Activated CD4-positive, alpha-beta T cell treated with anti-CD3 and anti-CD28 coated beads, Interleukin-2, amount 50 U/mL, for 24 hours (primary cell): ENCODE data around the gene RAB18.
"Not testable (repeated sequence)": the region's sequence is repeated elsewhere in the genome, so short reads cannot be mapped to it uniquely, and the experiment has no call there.

ENCODE experiments used
- DNase-seq, 2 donors: peaks; one replicate each; pipeline ENCODE4 v3.0.0-alpha.2; 2020; ENCODE audit warnings: low read depth in 1 of 2, low spot score in 1 of 2

RAB18 gene

DNA sequence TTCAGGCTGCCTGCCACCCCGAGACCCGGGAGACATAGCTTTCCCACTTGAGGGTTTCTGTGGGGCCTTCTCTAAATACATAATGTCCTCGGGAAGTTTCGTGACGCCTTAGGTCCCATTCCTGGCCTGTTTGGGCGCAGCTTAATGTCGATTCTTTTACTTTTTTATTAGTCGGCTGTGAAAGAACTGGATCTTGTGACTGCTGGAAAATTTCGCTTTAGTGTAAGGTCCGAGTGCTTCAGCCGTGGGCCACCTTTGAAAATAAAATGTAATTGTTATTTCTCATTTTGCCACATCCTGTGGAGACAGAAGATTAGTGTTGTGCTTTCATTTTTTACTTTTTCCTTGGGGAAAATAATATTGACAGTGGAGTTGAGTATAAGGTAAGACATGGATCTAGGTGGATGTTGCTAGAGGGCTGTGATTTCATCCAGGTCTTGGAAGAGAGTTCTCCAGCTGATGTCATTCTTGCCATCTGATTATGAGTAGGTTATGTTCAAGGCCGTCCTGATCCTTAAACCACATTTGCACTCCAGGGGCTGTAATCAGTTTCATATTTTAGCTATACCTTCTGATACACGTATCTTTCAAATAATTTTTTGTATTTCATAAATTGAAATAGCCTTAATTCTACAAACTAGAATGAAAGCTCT is 830 bp downstream of the RAB18 start:
- no peak for DNase-seq

DNA sequence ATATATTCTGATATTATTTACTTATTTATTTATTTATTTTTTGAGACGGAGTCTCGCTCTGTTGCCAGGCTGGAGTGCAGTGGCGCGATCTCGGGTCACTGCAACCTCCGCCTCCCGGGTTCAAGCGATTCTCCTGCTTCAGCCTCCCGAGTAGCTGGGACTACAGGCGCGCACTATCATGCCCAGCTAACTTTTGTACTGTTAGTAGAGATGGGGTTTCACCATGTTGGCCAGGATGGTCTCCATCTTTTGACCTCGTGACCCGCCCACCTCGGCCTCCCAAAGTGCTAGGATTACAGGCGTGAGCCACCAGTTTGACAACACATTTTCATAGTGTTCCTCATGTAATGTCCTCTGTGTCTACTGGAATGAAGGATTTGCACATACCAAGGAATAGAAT is 1.4 kb downstream of the RAB18 start:
- DNase-seq: not testable (repeated sequence)

DNA sequence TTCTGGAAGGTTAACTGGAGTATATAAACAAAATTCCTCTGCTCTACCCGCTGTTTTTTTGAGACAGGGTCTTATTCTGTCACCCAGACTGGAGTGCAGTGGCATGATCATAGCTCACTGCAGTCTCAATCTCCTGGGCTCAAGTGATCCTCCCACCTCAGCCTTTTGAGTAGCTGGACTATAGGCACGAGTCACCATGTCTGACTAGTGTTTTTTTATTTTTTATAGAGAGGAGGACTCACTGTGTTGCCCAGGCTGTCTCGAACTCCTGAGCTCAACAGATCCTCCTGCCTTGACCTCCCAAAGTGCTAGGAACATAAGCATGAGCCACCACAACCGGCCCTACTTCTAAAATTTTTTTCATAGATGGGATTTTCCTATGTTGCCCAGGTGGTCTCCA is 2.2 kb downstream of the RAB18 start:
- no peak for DNase-seq

DNA sequence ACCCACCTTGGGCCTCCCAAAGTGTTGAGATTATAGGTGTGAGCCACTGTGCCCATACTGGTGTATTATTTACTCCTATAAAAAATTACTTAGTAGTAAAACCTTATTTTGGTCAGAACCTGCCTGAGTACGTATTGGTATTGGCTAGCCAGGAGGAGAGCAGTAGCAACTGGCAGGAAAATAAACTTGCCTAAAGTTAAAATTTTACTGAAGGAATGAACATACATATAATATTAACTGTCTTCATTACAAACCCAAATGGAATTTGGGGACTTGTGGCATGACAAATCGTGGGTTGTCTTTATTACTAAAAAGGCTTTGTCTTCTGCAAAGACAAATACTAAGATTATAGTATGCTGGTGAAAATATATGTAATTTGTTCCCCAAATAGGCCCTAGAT is 8.4 kb downstream of the RAB18 start:
- no peak for DNase-seq

DNA sequence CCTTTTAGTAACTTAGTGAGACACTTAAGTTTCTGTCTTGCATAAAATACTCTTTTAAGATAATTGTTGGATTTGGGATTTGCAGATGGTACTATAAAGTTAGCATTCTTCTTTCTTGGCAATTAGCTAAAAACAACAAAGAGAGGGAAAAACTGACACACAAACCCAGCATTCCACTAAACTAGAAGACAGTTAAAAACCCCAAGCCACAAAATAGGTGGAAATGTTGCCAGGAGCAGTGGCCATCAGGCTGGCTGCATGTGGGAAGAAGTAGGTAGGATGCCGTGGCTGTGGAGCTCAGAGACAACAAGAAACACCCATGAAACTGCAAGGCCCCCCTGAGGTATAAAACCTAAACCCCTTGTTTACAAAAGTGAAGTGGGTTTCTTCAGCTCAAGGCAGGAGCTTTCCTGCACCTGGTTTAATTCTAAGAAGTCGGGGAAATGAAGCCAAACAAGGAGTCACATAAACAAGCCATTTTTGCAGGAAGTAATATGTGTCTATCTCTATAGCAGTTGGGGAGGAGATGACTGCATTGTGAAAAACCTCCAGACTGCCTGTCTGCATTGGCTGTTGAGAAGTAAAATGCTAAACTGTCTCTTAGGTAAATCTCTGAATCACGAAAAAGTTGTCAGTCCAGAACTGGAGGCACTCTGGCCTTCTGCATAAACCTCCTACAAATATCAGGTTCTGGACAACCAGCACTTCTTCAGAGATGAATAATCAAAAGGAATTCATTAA is 9.5 kb downstream of the RAB18 start:
- no peak for DNase-seq

DNA sequence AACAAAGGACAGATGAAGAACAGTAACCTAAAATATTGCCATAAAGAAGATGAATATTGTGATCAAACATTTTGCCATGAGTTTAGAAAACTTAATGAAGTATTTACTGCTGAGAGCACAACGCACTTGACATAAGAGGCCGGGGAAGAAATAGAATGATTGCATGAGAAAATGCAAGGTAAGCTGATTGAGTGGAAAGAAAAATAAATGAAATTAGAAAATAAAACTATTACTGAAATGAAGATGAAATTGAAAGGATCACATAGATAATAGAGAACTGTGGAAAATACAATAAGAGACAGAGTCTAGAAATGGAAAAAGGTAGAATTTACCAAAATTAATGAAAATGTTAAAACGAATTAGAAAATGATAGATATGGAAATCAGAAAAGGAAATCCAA is 10.1 kb downstream of the RAB18 start:
- no peak for DNase-seq

DNA sequence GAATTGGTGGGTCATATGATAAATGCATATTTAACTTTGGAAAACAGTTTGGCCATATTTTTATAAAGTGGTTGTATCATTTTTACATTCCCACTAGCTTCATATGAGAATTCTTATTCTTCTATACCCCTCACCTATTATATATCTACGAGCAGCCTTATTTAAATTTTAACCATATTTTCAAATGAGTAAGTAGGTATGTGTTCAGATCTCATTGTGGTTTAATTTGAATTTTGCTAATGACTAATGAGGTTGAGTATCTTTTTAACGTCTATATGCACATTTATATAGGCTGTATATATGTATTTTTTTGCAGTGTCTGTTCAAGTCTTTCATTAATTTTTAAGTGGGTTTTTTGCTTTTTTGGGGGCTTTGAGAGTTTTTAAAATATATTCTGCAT is 14.2 kb downstream of the RAB18 start:
- no peak for DNase-seq

DNA sequence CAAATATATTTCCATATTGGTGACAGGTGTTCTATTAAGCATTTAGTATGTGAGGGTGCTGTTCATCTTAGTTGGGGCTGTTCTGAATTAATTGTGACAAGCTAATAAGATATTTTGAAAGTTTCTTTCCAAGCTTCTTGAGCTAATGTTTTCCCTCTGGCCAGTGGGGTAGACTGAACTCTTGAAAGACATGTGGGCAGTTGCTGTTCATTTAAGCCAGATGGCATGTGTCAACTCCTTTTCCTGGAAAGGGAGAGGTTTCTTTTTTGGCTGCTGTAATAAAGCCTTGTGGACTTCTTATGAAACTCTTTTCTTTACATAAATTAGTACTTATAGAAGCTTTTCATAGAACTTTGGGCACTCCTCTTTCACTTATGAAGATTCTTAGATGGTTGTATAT is 21.7 kb downstream of the RAB18 start:
- DNase-seq: no peak

DNA sequence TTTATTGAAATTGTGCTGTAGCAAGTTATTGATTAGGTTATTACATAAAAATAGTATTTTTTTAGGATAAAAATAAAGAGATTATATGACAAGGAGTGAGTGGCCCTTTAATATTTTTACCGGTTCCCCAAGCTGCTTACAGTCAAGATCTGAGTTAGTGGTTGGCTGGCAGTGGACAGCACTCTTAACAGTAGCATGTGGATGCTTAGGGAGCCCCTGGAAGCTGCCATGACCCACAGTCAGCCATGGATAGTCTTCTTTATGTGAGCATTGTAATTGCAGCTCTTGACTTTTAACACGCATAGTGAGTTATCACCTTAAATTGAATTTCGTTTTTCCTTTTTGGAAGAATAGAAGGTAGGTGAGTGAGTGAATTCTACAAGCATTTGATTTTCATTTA is 22.1 kb downstream of the RAB18 start:
- DNase-seq: no peak

DNA sequence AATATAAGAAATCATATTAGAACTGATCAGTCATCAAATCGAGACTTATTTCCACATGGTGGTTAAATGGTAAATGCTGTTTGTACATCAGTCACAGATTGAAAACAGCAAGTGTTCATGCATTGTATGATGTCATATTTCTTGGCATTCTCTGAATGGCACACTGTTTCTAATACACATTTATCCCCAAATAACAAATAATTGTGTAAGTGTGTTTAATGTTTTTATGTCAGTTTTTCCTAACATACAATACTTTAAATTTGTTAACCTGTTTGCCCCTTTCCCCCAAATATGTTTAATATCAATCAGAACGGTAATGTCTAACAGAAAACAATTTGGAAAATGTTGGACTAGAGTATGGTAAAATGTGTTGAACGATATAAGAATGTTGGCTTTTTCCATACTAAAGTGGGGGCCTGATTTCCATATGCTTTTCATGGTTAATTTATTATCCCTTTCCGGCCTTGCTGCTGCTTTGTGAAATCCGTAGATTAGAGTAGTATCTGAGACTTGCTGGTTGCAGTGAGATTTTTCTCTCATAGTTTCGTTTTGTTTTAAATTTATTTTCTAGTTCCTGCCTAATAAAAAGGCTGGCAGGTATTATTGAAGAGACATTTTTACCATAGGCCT is 23.7 kb downstream of the RAB18 start:
- DNase-seq: no peak

DNA sequence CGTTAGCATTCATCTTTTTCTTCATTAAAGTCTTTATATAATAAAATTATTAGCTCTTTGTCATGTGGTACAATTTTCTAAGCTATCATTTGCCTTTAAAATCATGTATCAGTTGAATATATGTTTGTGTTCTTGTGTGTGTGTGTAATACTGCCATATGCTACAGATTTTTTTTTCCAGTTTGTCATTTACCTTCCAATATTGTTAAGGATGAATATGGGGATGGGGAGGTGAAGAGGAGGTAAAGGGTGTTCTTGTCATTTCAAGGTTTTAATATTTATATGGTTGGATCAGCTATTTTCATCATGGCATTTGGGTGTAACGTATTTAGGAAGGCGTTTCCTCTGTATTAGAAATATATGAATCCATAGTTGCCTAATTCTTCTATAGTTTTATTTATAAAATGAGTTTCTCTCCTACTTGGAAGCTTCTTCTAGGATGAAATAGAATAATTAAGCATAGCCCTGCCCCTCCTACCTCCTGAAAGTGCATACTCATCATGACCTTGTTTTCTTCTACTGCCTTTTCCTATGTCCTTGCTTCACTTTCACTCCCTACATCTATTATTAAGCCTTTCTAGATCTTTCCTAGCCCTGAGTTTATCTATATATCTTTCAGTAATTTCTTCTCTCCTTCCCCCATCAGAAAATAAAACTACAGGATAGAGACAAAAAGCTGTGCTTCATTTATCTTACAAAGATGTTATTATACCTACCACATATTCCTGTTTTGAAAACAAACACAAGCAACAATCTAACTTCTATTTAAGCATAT is 25.1 kb downstream of the RAB18 start:
- DNase-seq: no peak

DNA sequence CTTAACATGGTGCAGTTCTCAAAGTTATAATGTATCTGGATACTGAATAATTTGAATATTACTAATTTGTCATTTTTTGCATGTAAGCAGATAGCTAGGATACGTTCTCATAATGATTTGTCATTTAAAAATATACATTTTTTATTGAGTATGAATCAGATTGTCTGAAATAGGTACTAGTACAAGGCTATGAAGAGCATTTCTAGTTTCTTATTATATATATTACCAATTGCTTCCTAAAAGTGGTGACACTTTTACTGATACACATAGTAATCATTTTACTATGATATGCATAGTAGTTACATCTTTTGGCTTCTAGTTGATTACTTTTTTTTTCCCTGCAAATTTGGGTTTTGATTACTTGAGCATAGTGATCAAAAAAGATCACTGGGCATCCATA is 26.4 kb downstream of the RAB18 start:
- DNase-seq: no peak

DNA sequence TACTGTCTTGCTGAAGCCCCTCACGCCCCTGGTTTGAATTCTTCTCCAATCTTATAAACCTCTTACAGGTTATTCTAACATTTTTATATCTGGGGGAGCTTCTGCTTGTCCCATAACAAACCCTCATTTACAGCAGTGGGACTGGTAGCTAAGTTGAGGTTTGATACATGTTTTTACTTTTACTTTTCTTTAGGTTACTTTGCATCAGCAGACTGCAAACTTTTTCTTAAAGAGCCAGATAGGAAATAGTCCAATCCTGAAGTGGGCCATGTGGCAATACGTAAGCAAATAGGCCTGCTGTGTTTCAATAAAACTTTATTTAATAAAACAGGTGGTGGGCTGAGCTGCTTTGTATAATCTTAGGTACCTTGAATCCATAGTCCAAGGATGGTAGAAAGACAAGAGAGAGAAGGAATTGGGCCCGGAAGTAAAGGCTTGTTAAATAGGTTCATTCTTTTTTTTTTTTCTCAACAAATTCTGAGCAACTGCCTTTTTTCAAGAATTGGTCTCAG is 27.3 kb downstream of the RAB18 start:
- DNase-seq: no peak

DNA sequence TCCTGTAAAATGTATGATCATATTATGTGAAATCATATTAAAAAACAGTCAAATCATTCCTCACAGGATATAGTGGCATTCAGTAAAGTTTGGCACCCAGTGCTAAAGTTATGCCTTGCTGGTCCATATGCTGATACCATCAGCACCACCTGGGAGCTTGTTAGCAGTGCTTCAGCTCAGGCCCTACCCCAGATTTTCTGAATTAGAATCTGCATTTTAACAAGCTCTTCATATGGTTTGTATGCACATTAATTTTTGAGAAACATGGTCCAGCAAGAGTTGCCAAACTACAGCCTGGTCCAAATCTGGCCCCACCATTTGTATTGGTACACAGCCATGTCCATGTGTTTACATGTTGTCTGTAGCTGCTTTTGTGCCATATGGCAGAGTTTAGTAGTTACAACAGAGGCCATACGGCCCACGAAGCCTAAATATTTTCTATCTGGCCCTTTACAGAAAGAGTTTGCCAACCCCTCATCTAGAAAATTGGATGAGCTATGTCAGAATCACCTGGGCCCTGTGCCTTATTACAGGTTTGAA is 30.1 kb downstream of the RAB18 start:
- DNase-seq: no peak

DNA sequence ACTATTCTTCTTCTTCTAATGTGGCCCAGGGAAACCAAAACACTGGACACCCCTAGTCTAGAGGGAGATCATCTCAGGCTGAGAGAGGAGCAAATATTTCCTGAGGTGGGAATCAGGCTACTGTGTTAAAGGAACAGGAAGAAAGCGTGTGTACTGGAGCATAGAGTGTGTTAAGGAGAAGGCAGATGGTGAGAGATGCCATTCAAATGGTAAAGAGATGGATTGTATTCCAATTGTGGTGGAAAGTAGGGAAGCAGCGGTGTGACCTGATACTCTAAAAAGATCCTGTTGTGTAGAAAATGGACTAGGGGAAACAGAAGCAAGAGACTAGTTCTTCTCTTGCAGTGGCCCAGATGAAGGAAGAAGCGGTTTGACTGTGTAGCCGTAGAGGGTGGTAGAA is 31.2 kb downstream of the RAB18 start:
- DNase-seq: no peak

DNA sequence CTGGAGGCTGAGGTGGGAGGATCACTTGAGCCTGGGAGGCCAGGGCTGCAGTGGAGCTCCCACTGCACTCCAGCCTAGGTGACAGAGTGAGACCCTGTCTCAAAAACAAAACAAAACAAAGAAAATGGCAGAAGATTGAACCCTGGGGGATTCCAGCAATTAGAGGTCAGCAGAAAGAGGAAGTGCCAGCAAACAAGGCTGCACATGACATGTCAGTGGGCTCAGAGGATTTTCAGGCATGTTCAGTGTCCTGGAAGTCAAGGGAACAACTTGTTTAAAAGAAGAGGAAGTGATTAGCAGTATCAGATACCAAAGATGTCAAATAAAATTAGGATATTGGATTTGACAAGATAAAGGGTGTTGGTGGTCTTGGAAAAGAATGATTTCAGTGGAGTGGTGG is 32.3 kb downstream of the RAB18 start:
- no peak for DNase-seq

DNA sequence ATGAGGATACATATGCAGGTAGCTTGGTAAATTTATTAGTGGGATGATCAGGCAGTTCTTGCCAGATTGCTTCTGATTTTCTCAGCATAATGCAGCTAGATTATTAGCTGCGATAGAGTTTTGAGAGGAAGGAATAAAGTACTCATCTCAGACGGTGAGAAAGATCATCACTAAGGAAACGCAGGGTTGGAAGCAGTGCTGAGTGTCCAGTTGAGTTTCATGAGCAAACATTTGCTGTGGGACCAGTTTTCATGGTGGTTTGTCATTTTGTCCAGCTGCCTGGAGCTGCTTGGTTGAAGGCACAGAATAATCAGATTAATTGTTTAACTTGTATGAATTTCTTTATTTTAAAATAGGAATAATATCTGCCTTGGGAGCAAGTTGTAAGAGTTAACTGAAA is 33.1 kb downstream of the RAB18 start:
- DNase-seq: no peak

DNA sequence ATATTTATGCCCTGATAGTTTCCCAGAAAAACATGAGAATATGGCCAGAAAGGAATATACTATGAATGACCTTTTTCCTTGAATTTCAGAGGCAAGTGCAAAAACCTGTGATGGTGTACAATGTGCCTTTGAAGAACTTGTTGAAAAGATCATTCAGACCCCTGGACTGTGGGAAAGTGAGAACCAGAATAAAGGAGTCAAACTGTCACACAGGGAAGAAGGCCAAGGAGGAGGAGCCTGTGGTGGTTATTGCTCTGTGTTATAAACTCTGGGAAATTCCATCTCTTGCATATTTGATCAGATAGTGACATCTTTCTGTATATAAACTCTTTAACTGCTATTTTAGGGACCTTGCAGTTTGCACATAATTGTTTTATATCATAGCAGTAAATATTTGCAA is 33.7 kb downstream of the RAB18 start:
- DNase-seq: no peak

DNA sequence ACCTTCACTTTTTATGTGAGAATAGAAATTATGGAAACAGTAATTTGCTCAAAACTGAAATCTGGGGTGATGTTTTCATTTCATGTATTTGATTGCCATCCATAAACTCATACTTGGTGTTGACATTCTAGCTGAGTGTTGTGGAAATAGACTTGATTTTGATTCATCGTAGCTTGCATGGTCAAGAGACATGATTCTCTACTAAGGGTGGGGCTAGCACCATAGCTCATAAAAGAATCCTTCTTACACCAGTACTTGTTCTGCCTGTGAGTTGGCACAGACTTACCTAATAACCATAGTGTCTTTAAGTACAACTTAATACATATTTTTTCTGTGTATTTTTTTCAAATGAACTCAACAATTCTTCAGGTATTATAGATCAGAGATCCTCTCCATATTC is 36.6 kb downstream of the RAB18 start:
- DNase-seq: no peak

DNA sequence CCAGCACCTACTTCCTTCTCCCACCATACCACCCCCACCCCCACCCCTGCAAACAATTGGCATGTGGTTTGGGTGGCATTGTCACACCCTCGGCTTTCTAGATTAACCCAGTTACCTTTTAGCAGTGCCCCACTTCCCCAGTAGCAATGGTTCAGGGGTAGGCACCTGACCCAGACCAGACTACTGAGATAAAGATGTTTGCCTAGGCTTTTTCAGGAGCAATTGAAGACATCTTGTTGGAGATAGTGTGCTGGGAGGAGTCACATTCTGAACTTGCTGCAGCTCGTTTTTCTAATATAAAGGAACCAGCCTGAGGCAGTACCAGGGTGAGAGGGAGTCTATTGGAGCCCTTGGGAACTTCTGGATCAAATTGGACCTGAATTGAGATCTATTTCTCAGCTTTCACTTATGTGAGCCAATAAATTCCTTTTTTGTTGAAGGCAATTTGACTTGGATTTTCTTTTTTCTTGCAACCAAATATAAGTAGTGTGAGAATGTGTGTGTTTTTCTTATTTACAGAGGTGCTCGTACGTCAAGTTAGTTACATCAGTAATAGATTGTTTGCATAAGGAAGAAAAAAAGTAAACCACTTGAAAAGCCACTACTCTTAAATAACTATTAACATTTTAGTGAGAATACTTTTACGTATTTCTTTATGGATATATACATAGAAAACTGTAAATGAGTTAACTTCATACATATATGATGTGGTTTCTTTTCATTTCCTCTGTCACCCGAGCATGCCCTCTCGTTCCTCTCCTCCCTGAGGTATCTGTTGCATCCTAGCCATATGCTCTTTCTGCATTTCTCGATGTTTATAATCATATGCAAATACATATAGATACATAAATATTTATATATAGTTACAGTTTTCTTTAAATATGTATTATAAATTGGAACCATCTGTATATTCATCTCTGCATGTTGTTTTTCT is 38.0 kb downstream of the RAB18 start:
- no peak for DNase-seq
